ENCODE measurements around the gene MAP3K7. TPM values are rescaled to one million over a fixed set of nuclear protein-coding genes. Genes with fewer than 3 reads are reported as not detected.

MAP3K7 gene
- total and polyA plus RNA-seq, 2 of the 13 experiments (the other 11 are each of a cell fraction or from before 2014, with no cell fraction given): 24.1 to 24.4 TPM

GRCh38 chr6:90492798-90493197, 94.1 kb downstream of the MAP3K7 start:
- FAIRE-seq (no peak), DNase-seq (ENCODE audit: low spot score) (no peak), ATAC-seq (no peak)
- H2AFZ ChIP-seq (ENCODE audit: low read length): no peak overlapping the region
- intact Hi-C loops (cut with micrococcal nuclease; ENCODE audit: unreplicated experiment): no loop called here
- H3K4me2 ChIP-seq (ENCODE audit: low read depth, low read length): no peak overlapping the region
- no peak overlapping the region for H3K9ac ChIP-seq (ENCODE audit: insufficient read depth, low read depth, low read length)
- CTCF ChIA-PET (ENCODE audit: low intra/inter-chr PET ratio, low total read pairs): no interaction called here
- no peak overlapping the region for H3K27ac ChIP-seq (ENCODE audit: extremely low read length, insufficient read depth, low read length)
- BruUV-seq (replicated peaks): no TSS peak
- H3K27me3 ChIP-seq (ENCODE audit: control insufficient read depth in 1 of 2, insufficient read depth in 2 of 2, low read length in 2 of 2): no peaks in the 10 kb centered on the region; a peak in 1 of 5 replicates
- no peaks in the 10 kb centered on the region for H4K20me1 ChIP-seq (ENCODE audit: insufficient read depth, low read length)
- WGBS (ENCODE audit: low lambda C conversion rate): 53% methylated on average over 6 of the region's 6 CpGs
- POLR2A ChIA-PET: no interaction called here
- in situ Hi-C loops (cut with HindIII; ENCODE audit: extremely low pct_ligation_motif_present, low pct_unique_long_range_greater_than_20kb): loop anchor here (25.0 kb wide), 1 partner anchor 205 kb away; the partner anchor contains the start of gene BACH2
- no peak overlapping the region for H3K4me3 ChIP-seq (replicated peaks in 1 of 3; ENCODE audit: insufficient read depth in 1 of 3, low read depth in 2 of 3, low read length in 3 of 3)
- H3K9me3 ChIP-seq (ENCODE audit: low read length): no peaks in the 10 kb centered on the region
- H3K4me1 ChIP-seq (ENCODE audit: insufficient read depth, low read length): no peaks in the 10 kb centered on the region
- no peaks in the 10 kb centered on the region for H3K79me2 ChIP-seq (ENCODE audit: insufficient read depth, low read length)
- H3K36me3 ChIP-seq (replicated peaks in 1 of 2; ENCODE audit: control insufficient read depth in 1 of 2, insufficient read depth in 2 of 2, low read length in 2 of 2): no peaks in the 10 kb centered on the region
- no peak for TF ChIP-seq AKAP8 (CRISPR knock-in tag; IDR thresholded peaks at IDR 0.05)
- no peak for TF ChIP-seq ZNF20 (CRISPR knock-in tag; IDR thresholded peaks at IDR 0.05)
- no peak for TF ChIP-seq ZBTB4 (CRISPR knock-in tag; IDR thresholded peaks at IDR 0.05; ENCODE audit: borderline replicate concordance)
- TF ChIP-seq SALL2 (CRISPR knock-in tag; IDR thresholded peaks at IDR 0.05): no peak
- no peak for TF ChIP-seq NR2C2 (CRISPR knock-in tag; IDR thresholded peaks at IDR 0.05; ENCODE audit: borderline replicate concordance)
- TF ChIP-seq HDAC2 (CRISPR knock-in tag; IDR thresholded peaks at IDR 0.05): no peak
- TF ChIP-seq, protein P1, sequence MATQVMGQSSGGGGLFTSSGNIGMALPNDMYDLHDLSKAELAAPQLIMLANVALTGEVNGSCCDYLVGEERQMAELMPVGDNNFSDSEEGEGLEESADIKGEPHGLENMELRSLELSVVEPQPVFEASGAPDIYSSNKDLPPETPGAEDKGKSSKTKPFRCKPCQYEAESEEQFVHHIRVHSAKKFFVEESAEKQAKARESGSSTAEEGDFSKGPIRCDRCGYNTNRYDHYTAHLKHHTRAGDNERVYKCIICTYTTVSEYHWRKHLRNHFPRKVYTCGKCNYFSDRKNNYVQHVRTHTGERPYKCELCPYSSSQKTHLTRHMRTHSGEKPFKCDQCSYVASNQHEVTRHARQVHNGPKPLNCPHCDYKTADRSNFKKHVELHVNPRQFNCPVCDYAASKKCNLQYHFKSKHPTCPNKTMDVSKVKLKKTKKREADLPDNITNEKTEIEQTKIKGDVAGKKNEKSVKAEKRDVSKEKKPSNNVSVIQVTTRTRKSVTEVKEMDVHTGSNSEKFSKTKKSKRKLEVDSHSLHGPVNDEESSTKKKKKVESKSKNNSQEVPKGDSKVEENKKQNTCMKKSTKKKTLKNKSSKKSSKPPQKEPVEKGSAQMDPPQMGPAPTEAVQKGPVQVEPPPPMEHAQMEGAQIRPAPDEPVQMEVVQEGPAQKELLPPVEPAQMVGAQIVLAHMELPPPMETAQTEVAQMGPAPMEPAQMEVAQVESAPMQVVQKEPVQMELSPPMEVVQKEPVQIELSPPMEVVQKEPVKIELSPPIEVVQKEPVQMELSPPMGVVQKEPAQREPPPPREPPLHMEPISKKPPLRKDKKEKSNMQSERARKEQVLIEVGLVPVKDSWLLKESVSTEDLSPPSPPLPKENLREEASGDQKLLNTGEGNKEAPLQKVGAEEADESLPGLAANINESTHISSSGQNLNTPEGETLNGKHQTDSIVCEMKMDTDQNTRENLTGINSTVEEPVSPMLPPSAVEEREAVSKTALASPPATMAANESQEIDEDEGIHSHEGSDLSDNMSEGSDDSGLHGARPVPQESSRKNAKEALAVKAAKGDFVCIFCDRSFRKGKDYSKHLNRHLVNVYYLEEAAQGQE (IDR thresholded peaks at IDR 0.05; ENCODE audit: borderline replicate concordance in 1 of 2, low read depth in 1 of 2, low read length in 2 of 2): no peak
- TF ChIP-seq HNRNPLL (IDR thresholded peaks at IDR 0.05; ENCODE audit: low read depth, low read length, poor library complexity, severe bottlenecking): no peak
- TF ChIP-seq SAFB2 (CRISPR knock-in tag; IDR thresholded peaks at IDR 0.05; ENCODE audit: borderline replicate concordance, low read depth): no peak
- no peak for TF ChIP-seq SCMH1 (CRISPR knock-in tag; IDR thresholded peaks at IDR 0.05; ENCODE audit: borderline replicate concordance)
- TF ChIP-seq ZBTB8A (CRISPR knock-in tag; IDR thresholded peaks at IDR 0.05; ENCODE audit: borderline replicate concordance, low read depth): no peak
- TF ChIP-seq ZMAT3 (CRISPR knock-in tag; conservative IDR thresholded peaks at IDR 0.05): no peak
- no peak for TF ChIP-seq HES4 (CRISPR knock-in tag; IDR thresholded peaks at IDR 0.05; ENCODE audit: borderline replicate concordance)
- TF ChIP-seq MATR3 (CRISPR knock-in tag; IDR thresholded peaks at IDR 0.05): no peak
- no peak for TF ChIP-seq PHF8 (CRISPR knock-in tag; IDR thresholded peaks at IDR 0.05)
- TF ChIP-seq ZNF253 (CRISPR knock-in tag; IDR thresholded peaks at IDR 0.05; ENCODE audit: borderline replicate concordance): no peak
- TF ChIP-seq ZNF597 (CRISPR knock-in tag; IDR thresholded peaks at IDR 0.05): no peak
- TF ChIP-seq JUNB (CRISPR knock-in tag; IDR thresholded peaks at IDR 0.05; ENCODE audit: borderline replicate concordance): no peak
